ENCODE data around the gene DLG2.

DLG2 gene

GRCh38 chr11:84686716-84687115 is 940.4 kb downstream of the DLG2 start:
- no peak for FAIRE-seq

GRCh38 chr11:84685976-84686375 is 941.2 kb downstream of the DLG2 start:
- no peak for FAIRE-seq

More at GRCh38 chr11:84686716-84687115, 940.4 kb downstream of the DLG2 start:
- no peak for DNase-seq (ENCODE audit: low spot score)

GRCh38 chr11:84685149-84685548 is 942.0 kb downstream of the DLG2 start:
- no peak for DNase-seq (ENCODE audit: low spot score)

More at GRCh38 chr11:84685976-84686375, 941.2 kb downstream of the DLG2 start:
- no peak for DNase-seq (ENCODE audit: low spot score)

GRCh38 chr11:84681456-84681855 is 945.7 kb downstream of the DLG2 start:
- no peak for DNase-seq (ENCODE audit: low spot score)
- FAIRE-seq, result no peak

More at GRCh38 chr11:84685149-84685548, 942.0 kb downstream of the DLG2 start:
- no peak for FAIRE-seq

GRCh38 chr11:84675396-84676025 is 951.6 kb downstream of the DLG2 start:
- no peak for DNase-seq (ENCODE audit: low spot score)
- no peak for FAIRE-seq

GRCh38 chr11:84673753-84674152 is 953.4 kb downstream of the DLG2 start:
- no peak for DNase-seq (ENCODE audit: low spot score)
- FAIRE-seq, result no peak

GRCh38 chr11:84671325-84671999 is 955.7 kb downstream of the DLG2 start:
- DNase-seq (ENCODE audit: low spot score) (no peak), FAIRE-seq (no peak)

- FAIRE-seq (no peak), DNase-seq (ENCODE audit: low spot score) (no peak)
These were observed 963.4 kb downstream of the DLG2 start for GRCh38 chr11:84663731-84664130.

GRCh38 chr11:84660257-84660977 is 966.7 kb downstream of the DLG2 start:
- FAIRE-seq, result no peak
- no peak for DNase-seq (ENCODE audit: low spot score)

- no peak for FAIRE-seq
These were observed 971.4 kb downstream of the DLG2 start for GRCh38 chr11:84655712-84656111.

GRCh38 chr11:84648471-84648870 is 978.7 kb downstream of the DLG2 start:
- FAIRE-seq, result no peak
- no peak for DNase-seq (ENCODE audit: low spot score)

More at GRCh38 chr11:84655712-84656111, 971.4 kb downstream of the DLG2 start:
- no peak for DNase-seq (ENCODE audit: low spot score)

GRCh38 chr11:84645988-84646694 is 981.0 kb downstream of the DLG2 start:
- FAIRE-seq (no peak), DNase-seq (ENCODE audit: low spot score) (no peak)

- no peak for DNase-seq (ENCODE audit: low spot score)
- FAIRE-seq, result no peak
These were observed 984.6 kb downstream of the DLG2 start for GRCh38 chr11:84642500-84642899.

- FAIRE-seq (no peak), DNase-seq (ENCODE audit: low spot score) (no peak)
These were observed 992.8 kb downstream of the DLG2 start for GRCh38 chr11:84634309-84634708.

GRCh38 chr11:84628871-84629620 is 998.1 kb downstream of the DLG2 start:
- no peak for FAIRE-seq

GRCh38 chr11:84626256-84626655 is 1000.9 kb downstream of the DLG2 start:
- no peak for FAIRE-seq
- DNase-seq (ENCODE audit: low spot score), result no peak

More at GRCh38 chr11:84628871-84629620, 998.1 kb downstream of the DLG2 start:
- no peak for DNase-seq (ENCODE audit: low spot score)

GRCh38 chr11:84612645-84613044 is 1014.5 kb downstream of the DLG2 start:
- FAIRE-seq, result no peak
- DNase-seq (ENCODE audit: low spot score), result no peak

- DNase-seq (ENCODE audit: low spot score), result no peak
- no peak for FAIRE-seq
These were observed 1018.3 kb downstream of the DLG2 start for GRCh38 chr11:84608837-84609196.

GRCh38 chr11:84607975-84608836 is 1018.9 kb downstream of the DLG2 start:
- FAIRE-seq (no peak), DNase-seq (ENCODE audit: low spot score) (no peak)

- DNase-seq (ENCODE audit: low spot score) (no peak), FAIRE-seq (no peak)
These were observed 1032.5 kb downstream of the DLG2 start for GRCh38 chr11:84594602-84595001.
